ENCODE measurements around the gene TNFRSF12A.

Gene TNFRSF12A, protein sequence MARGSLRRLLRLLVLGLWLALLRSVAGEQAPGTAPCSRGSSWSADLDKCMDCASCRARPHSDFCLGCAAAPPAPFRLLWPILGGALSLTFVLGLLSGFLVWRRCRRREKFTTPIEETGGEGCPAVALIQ

DNA sequence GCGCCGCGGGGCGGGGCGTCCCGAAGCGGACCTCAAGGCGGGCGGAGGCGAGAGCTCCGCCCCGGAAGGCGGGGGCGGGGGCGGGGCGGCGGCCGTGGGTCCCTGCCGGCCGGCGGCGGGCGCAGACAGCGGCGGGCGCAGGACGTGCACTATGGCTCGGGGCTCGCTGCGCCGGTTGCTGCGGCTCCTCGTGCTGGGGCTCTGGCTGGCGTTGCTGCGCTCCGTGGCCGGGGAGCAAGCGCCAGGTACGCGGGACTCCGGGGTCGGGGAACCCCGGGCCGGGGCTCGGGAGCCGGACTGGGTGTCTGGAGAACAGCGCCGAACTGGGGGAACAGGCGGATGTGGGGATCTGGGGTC lies at the start of gene TNFRSF12A:
TNFRSF12A (plus strand) TSS at position 122 of the 357 bp plus-strand sequence; CDS start at position 152, 30 bp downstream.
- Histone ChIP-seq H3K4me1 (ENCODE audit: control insufficient read depth, insufficient read depth, low read length) (peaks cover 24% of the 10 kb centered on the region), H3K27me3 (ENCODE audit: control insufficient read depth, insufficient read depth, low read length) (no peaks in the 10 kb centered on the region), H3K36me3 (ENCODE audit: control insufficient read depth, insufficient read depth, low read length) (peaks cover 14% of the 10 kb centered on the region), H3K9me3 (ENCODE audit: control insufficient read depth, insufficient read depth, low read length) (no peaks in the 10 kb centered on the region), H3K4me3 (ENCODE audit: low read depth, low read length) (peak within 1 kb of the TSS; percentile 98), H3K27ac (ENCODE audit: low read depth, low read length) (peak within 1 kb of the TSS; percentile 100), H3K9ac (ENCODE audit: low read depth, low read length) (peak within 1 kb of the TSS; percentile 97)

DNA sequence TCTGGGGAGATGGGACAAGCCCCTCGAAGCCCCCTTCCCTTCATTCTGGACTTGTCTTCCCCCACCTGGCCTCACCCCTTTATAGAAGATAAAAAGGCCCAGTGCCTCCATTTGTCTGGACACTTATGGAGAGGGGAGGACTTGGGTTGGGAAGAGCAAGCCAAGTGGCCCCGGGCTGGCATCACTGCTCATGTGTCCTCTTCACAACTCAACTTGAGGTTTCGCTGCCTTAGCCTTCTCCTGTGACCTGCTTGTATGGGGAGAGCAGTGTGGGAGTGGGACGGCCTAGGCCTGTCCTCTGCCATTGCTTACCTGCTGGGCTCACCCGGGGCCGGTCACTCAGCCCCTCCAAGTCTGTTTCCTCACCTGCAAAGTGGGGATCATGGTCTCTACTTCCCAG lies 49.6 kb upstream of the TNFRSF12A start:
- Histone ChIP-seq H3K27ac (ENCODE audit: low read depth, low read length) (peak overlapping the region; percentile 86), H3K9me3 (ENCODE audit: control insufficient read depth, insufficient read depth, low read length) (no peaks in the 10 kb centered on the region), H3K4me3 (ENCODE audit: low read depth, low read length) (peak overlapping the region; percentile 77), H3K36me3 (ENCODE audit: control insufficient read depth, insufficient read depth, low read length) (peaks cover 44% of the 10 kb centered on the region), H3K9ac (ENCODE audit: low read depth, low read length) (no peak overlapping the region), H3K4me1 (ENCODE audit: control insufficient read depth, insufficient read depth, low read length) (peaks cover 7% of the 10 kb centered on the region; the same call in 1 of the 2 replicates), H3K27me3 (ENCODE audit: control insufficient read depth, insufficient read depth, low read length) (peaks cover 30% of the 10 kb centered on the region)

DNA sequence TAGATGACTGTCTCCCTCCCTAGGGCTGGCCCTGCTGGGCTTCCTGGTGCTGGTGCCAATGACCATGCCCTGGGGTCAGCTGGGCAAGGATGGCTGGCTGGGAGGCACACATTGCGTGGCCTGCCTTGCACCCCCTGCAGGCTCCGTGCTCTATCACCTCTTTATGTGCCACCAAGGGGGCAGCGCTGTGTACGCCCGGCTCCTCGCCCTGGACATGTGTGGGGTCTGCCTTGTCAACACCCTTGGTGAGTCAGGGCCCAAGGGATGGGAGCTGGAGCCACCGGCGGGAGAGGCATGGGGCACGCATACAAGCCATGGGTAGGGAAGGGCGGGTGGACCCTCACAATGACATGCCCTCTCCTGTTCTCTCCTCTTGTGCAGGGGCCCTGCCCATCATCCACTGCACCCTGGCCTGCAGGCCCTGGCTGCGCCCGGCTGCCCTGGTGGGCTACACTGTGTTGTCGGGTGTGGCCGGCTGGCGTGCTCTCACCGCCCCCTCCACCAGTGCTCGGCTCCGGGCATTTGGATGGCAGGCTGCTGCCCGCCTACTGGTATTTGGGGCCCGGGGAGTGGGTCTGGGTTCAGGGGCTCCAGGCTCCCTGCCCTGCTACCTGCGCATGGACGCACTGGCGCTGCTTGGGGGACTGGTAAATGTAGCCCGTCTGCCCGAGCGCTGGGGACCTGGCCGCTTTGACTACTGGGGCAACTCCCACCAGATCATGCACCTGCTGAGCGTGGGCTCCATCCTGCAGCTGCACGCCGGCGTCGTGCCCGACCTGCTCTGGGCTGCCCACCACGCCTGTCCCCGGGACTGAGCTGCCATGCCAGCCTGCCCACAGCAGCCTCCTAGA lies 48.8 kb upstream of the TNFRSF12A start:
- Histone ChIP-seq H3K9ac (ENCODE audit: low read depth, low read length) (no peak overlapping the region), H3K4me3 (ENCODE audit: low read depth, low read length) (0 out of 2 replicates have a peak overlapping the region, but pooled peaks have one; percentile 77), H3K4me1 (ENCODE audit: control insufficient read depth, insufficient read depth, low read length) (peaks cover 7% of the 10 kb centered on the region; the same call in 1 of the 2 replicates), H3K27me3 (ENCODE audit: control insufficient read depth, insufficient read depth, low read length) (peaks cover 23% of the 10 kb centered on the region), H3K36me3 (ENCODE audit: control insufficient read depth, insufficient read depth, low read length) (peaks cover 52% of the 10 kb centered on the region), H3K27ac (ENCODE audit: low read depth, low read length) (no peak overlapping the region), H3K9me3 (ENCODE audit: control insufficient read depth, insufficient read depth, low read length) (no peaks in the 10 kb centered on the region)

DNA sequence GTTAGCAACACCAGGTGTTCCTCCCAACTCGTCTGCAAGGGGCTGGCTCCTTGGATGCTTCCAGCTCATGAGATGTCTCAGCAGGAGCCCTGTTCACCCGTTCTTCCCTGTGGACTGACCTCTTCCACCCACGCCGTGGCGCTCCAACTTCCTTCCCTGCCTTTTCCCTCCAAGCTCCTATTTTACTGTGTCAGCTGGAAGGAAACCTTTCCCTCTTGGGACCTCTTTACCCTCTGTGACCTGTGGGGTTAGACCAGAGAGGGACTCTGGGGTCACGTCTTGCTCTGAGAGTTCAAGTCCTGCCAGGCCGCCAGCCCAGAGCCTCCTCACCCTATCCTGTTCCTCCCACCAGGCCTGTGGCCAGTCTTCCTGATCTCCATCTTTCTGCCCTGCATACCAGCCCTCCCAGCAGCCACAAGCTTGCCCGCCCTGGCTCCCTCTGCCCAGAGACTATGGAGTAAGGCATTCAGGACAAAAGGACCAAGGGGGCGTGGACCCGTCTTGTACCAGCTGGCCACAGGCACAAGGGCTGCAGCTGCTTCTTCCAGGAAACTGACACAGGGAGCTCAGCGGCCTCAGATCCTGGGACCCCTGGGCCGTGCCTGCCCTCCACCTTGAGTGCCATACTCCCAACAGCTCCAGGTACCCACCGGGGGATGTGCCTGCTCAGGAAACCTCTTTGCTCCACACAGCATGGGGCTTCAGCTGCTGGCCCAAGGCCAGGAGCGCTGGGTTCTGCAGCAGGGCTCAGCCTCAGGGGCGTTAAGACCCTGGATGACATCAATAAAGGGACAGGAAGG lies 48.0 kb upstream of the TNFRSF12A start:
- Histone ChIP-seq H3K9ac (ENCODE audit: low read depth, low read length) (no peak overlapping the region), H3K9me3 (ENCODE audit: control insufficient read depth, insufficient read depth, low read length) (no peaks in the 10 kb centered on the region), H3K4me3 (ENCODE audit: low read depth, low read length) (no peak overlapping the region), H3K4me1 (ENCODE audit: control insufficient read depth, insufficient read depth, low read length) (peaks cover 7% of the 10 kb centered on the region; the same call in 1 of the 2 replicates), H3K27me3 (ENCODE audit: control insufficient read depth, insufficient read depth, low read length) (peaks cover 15% of the 10 kb centered on the region), H3K36me3 (ENCODE audit: control insufficient read depth, insufficient read depth, low read length) (peaks cover 60% of the 10 kb centered on the region), H3K27ac (ENCODE audit: low read depth, low read length) (no peak overlapping the region)

DNA sequence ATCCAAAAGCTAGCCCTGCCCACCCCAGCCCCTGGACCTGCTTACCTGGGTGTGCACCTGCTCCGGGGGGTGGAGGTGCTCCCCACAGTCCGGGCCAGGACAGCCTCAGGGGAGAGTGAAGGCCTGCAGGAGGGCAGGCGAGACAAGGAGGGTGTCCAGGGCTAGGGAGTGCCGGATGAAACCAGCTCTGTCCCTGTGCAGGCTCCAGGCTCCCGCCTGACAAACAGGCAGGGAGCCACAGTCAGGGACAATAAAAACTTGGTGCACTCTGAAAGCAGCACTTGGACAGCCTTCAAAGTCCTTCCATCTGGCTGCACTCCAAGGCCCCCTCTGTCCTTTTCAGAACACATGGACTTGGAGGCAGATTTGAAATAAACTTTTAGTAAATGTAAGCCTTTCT lies 47.1 kb upstream of the TNFRSF12A start:
- H3K27ac ChIP-seq (ENCODE audit: low read depth, low read length), result no peak overlapping the region
- H3K4me3 ChIP-seq (ENCODE audit: low read depth, low read length), result no peak overlapping the region
- H3K27me3 ChIP-seq (ENCODE audit: control insufficient read depth, insufficient read depth, low read length), result peaks cover 6% of the 10 kb centered on the region
- H3K9ac ChIP-seq (ENCODE audit: low read depth, low read length), result no peak overlapping the region
- peaks cover 68% of the 10 kb centered on the region for H3K36me3 ChIP-seq (ENCODE audit: control insufficient read depth, insufficient read depth, low read length)
- no peaks in the 10 kb centered on the region for H3K9me3 ChIP-seq (ENCODE audit: control insufficient read depth, insufficient read depth, low read length)
- peaks cover 7% of the 10 kb centered on the region; the same call in 1 of the 2 replicates for H3K4me1 ChIP-seq (ENCODE audit: control insufficient read depth, insufficient read depth, low read length)

DNA sequence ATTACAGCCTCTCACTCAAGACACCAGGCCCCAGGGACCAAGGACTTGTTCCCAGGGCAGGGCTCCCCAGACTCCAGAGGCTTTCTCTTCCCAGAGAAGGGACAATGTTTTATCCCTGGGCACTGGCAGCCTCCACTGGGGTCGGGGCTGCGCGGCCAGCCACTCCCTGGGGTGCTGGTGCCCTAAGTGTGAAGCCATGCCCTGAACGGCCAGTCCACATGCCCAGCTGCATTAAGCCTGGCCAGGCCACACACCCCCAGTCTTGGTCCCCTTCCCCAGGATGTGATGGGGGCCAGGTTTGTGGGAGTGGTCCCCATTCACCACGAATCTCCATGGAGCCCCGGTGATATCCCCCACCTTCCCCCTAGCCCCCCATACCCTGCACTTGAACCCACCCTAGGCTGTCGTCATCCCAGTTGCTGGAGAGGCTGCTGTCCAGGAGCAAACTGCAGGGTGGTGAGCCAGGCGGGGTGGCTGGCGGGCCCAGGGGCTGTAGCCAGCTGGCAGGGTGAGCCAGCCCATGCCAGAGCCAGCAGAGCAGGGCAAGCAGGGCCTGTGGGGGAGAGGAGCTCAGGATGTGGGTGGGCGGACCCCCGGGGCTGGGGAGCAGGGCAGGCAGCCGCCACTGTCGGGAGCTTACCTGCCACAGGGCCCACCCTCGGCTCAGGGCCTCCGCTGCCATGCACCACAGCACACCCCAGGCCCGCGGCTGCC lies 46.4 kb upstream of the TNFRSF12A start:
- Histone ChIP-seq H3K27me3 (ENCODE audit: control insufficient read depth, insufficient read depth, low read length) (no peaks in the 10 kb centered on the region), H3K4me3 (ENCODE audit: low read depth, low read length) (no peak overlapping the region), H3K4me1 (ENCODE audit: control insufficient read depth, insufficient read depth, low read length) (peaks cover 7% of the 10 kb centered on the region; the same call in 1 of the 2 replicates), H3K36me3 (ENCODE audit: control insufficient read depth, insufficient read depth, low read length) (peaks cover 71% of the 10 kb centered on the region), H3K9me3 (ENCODE audit: control insufficient read depth, insufficient read depth, low read length) (no peaks in the 10 kb centered on the region), H3K27ac (ENCODE audit: low read depth, low read length) (no peak overlapping the region), H3K9ac (ENCODE audit: low read depth, low read length) (no peak overlapping the region)

DNA sequence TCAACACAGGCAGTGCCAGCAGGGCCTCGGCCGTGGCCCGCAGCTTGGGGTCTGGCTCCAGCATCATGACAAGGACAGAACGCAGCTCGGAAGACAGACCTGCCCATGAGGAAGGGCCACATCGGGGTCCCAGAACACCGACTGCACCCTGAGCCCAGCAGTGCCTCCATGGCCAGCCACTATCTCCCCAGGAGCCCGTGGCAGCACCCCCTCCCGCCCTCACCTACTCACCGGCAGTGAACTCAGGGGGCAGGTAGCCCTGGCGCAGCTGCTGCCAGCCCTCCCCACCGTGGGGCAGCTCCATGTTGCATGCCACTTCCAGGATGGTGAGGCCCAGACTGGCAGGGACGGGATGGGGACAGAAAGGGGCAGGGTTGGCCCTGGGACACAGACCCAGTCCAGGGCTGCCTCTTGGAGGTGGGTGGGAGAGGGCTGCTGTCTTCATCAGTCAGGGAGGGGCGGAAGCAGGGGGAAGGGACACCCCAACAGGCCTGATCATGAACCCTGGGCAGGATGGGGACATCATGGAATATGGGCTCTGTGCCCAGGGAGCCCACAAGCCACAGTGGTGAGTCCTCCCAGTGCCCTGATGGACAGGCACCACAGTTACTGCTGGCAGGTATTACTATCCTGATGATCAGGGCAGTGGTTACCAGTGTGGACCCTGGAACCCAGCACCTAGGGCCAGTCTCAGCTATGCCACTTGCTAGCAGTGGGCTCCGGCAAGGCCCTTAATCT lies 45.7 kb upstream of the TNFRSF12A start:
- Histone ChIP-seq H3K4me3 (ENCODE audit: low read depth, low read length) (no peak overlapping the region), H3K4me1 (ENCODE audit: control insufficient read depth, insufficient read depth, low read length) (peaks cover 10% of the 10 kb centered on the region), H3K36me3 (ENCODE audit: control insufficient read depth, insufficient read depth, low read length) (peaks cover 75% of the 10 kb centered on the region), H3K27me3 (ENCODE audit: control insufficient read depth, insufficient read depth, low read length) (no peaks in the 10 kb centered on the region), H3K9me3 (ENCODE audit: control insufficient read depth, insufficient read depth, low read length) (no peaks in the 10 kb centered on the region), H3K27ac (ENCODE audit: low read depth, low read length) (no peak overlapping the region), H3K9ac (ENCODE audit: low read depth, low read length) (no peak overlapping the region)

DNA sequence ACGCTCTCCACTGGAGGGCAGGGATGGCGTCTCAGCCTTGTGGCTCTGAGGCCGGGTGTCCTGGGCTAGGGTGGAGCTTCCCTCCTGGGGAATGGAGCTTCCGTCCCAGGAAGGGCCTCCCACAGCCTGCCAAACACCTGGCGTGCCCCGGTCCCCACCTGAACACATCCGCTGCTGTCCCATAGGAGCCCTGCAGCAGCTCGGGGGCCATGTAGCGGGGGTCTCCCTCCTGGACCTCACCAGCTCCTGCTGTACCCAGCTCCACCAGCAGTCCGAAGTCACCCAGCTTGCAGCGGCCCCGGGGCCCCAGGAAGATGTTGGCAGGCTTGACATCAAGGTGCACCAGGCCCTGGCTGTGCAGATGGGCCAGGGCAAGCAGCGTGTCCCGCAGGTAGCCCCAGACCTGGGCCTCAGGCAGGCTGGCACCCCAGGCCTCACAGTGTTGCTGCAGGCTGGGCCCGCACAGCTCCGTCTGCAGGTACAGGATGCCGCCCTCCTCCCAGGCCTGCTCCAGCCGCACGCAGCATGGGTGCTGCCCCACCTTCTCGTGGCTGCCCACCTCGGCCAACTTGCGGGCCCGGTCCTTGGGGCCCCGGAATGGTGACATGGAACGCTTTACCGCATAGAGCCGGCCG lies 44.9 kb upstream of the TNFRSF12A start:
- Histone ChIP-seq H3K27ac (ENCODE audit: low read depth, low read length) (no peak overlapping the region), H3K27me3 (ENCODE audit: control insufficient read depth, insufficient read depth, low read length) (no peaks in the 10 kb centered on the region), H3K36me3 (ENCODE audit: control insufficient read depth, insufficient read depth, low read length) (peaks cover 75% of the 10 kb centered on the region), H3K9me3 (ENCODE audit: control insufficient read depth, insufficient read depth, low read length) (no peaks in the 10 kb centered on the region), H3K4me1 (ENCODE audit: control insufficient read depth, insufficient read depth, low read length) (peaks cover 10% of the 10 kb centered on the region), H3K4me3 (ENCODE audit: low read depth, low read length) (no peak overlapping the region), H3K9ac (ENCODE audit: low read depth, low read length) (no peak overlapping the region)

DNA sequence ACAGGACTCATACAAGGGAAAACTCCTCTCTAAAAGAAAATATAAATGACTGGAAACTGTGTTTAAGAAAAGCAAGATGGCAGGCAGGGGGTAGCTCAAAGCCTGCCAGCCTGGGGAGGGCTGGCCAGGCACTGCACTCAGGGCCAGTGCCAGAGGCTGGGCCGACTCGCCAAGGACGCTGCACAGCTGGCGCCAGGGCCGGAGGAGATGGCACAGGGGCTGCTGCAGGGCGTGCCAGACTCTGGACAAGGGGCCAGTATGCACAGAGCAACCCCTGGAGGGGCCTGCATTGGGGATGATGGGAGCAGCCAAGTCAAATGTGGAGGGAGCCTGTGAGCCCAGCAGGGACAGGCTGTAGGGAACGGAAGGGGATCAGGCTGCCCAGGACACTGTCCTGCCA lies 44.0 kb upstream of the TNFRSF12A start:
- H3K4me3 ChIP-seq (ENCODE audit: low read depth, low read length), result no peak overlapping the region
- peaks cover 74% of the 10 kb centered on the region for H3K36me3 ChIP-seq (ENCODE audit: control insufficient read depth, insufficient read depth, low read length)
- H3K27ac ChIP-seq (ENCODE audit: low read depth, low read length), result no peak overlapping the region
- peaks cover 10% of the 10 kb centered on the region for H3K4me1 ChIP-seq (ENCODE audit: control insufficient read depth, insufficient read depth, low read length)
- no peak overlapping the region for H3K9ac ChIP-seq (ENCODE audit: low read depth, low read length)
- H3K27me3 ChIP-seq (ENCODE audit: control insufficient read depth, insufficient read depth, low read length), result no peaks in the 10 kb centered on the region
- no peaks in the 10 kb centered on the region for H3K9me3 ChIP-seq (ENCODE audit: control insufficient read depth, insufficient read depth, low read length)

DNA sequence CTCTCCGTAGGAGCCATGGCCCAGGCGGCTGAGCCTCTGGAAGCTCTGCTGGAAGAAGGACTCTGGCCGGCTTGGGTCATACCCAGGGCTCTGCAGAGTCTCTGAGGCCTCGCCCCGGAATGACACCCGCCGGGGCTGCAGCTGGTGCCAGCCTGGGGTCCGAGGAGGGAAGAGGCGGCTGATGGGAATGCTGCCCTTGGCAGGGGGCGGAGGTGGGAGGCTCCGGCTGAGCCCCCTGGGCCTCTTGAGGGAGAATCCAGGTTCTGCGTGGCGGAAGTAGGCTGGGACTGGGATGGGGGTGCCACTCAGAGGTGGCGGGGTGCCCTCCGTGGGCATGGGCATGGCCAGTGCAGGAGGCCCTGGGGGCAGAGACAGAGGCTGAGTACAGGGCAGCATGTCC lies 43.5 kb upstream of the TNFRSF12A start:
- H3K36me3 ChIP-seq (ENCODE audit: control insufficient read depth, insufficient read depth, low read length), result peaks cover 69% of the 10 kb centered on the region
- no peak overlapping the region for H3K27ac ChIP-seq (ENCODE audit: low read depth, low read length)
- H3K27me3 ChIP-seq (ENCODE audit: control insufficient read depth, insufficient read depth, low read length), result no peaks in the 10 kb centered on the region
- peaks cover 15% of the 10 kb centered on the region for H3K4me1 ChIP-seq (ENCODE audit: control insufficient read depth, insufficient read depth, low read length)
- H3K9me3 ChIP-seq (ENCODE audit: control insufficient read depth, insufficient read depth, low read length), result no peaks in the 10 kb centered on the region
- H3K4me3 ChIP-seq (ENCODE audit: low read depth, low read length), result no peak overlapping the region
- H3K9ac ChIP-seq (ENCODE audit: low read depth, low read length), result no peak overlapping the region

All from HUES48 (cell line).